GM12891 (cell line): ENCODE data around the gene GPBAR1.

ENCODE experiments used
- PAX5 ChIP-seq: IDR thresholded peaks from 2 replicates; pipeline ENCODE4 v1.6.1; 2011; ENCODE audit warnings: low read length, moderate library complexity, mild to moderate bottlenecking; ENCODE audit not compliant: insufficient read depth, severe bottlenecking
- POLR2A ChIP-seq: IDR thresholded peaks from 2 replicates; pipeline ENCODE4 v1.6.1; 2011; ENCODE audit warnings: low read depth, low read length, control low read depth
- POLR2AphosphoS5 ChIP-seq: IDR thresholded peaks from 2 replicates; pipeline ENCODE4 v1.6.1; 2011; ENCODE audit warnings: low read depth, low read length, control low read depth
- SPI1 ChIP-seq: IDR thresholded peaks from 2 replicates; pipeline ENCODE4 v1.6.1; 2011; ENCODE audit warnings: low read depth, low read length, control low read depth
- TAF1 ChIP-seq: IDR thresholded peaks from 2 replicates; pipeline ENCODE4 v1.6.1; 2011; ENCODE audit warnings: low read depth, low read length, control low read depth

DNA sequence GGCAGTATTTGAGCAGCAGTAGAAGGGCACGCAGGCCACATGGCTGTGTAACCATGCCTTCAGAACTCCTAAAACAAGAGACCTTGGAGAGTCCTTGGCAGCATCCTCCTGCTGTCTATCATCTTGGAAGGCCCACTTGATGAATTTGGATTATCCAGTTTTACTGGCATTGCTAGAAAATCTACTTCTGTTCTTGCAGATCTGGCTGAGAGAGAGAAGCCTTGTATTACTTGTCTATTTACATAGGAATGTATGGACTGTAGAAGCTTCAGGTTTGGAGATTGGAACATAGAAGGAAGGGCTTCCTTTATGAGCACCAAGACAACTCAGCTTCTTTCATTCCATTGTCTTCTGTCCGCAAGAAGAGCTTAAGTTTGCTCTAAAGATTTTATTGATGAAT is 16.1 kb upstream of the GPBAR1 start:
- TF ChIP-seq POLR2A (no peak), POLR2AphosphoS5 (no peak), PAX5 (no peak), TAF1 (no peak), SPI1 (no peak)
